RWPE2 (cell line): ENCODE measurements around the gene CDH12.

Experiments used
- ATAC-seq: fragments of 200-7000 bp; cut with Tn5 transposase; 3 replicates; pipeline ENCODE4 v1.9.1; 2021; ENCODE audit warnings: low read depth
- DNase-seq: peaks from one replicate; pipeline ENCODE4 v3.0.0-alpha.2; 2020; ENCODE audit warnings: low spot score
- H3K27ac ChIP-seq: fragments of 450-650 bp; 2 replicates; pipeline ENCODE4 v1.5.1; 2017; ENCODE audit warnings: mild to moderate bottlenecking; ENCODE audit not compliant: poor library complexity, severe bottlenecking
- H3K27me3 ChIP-seq: fragments of 250-450 bp; sonication (Bioruptor Pico); 2 replicates; pipeline ENCODE4 v1.5.1; 2021; ENCODE audit warnings: mild to moderate bottlenecking, moderate library complexity; ENCODE audit not compliant: insufficient read depth, poor library complexity, severe bottlenecking
- H3K36me3 ChIP-seq: fragments of 250-450 bp; sonication (Bioruptor Pico); 2 replicates; pipeline ENCODE4 v1.5.1; 2020; ENCODE audit warnings: low read depth, mild to moderate bottlenecking, moderate library complexity
- H3K4me1 ChIP-seq: fragments of 250-450 bp; sonication (Bioruptor Pico); 2 replicates; pipeline ENCODE4 v1.5.1; 2021; ENCODE audit warnings: mild to moderate bottlenecking, moderate library complexity; ENCODE audit not compliant: insufficient read depth, poor library complexity, severe bottlenecking
- H3K4me3 ChIP-seq: fragments of 250-450 bp; sonication (Bioruptor Pico); 2 replicates; pipeline ENCODE4 v1.5.1; 2021; ENCODE audit warnings: mild to moderate bottlenecking, moderate library complexity; ENCODE audit not compliant: severe bottlenecking
- H3K9me3 ChIP-seq: fragments of 250-450 bp; sonication (Bioruptor Pico); 2 replicates; pipeline ENCODE4 v1.5.1; 2021; ENCODE audit warnings: mild to moderate bottlenecking, moderate library complexity; ENCODE audit not compliant: severe bottlenecking
- CTCF ChIP-seq: fragments of 450-650 bp; IDR thresholded peaks from one replicate; pipeline ENCODE4 v1.5.1; 2017; ENCODE audit warnings: mild to moderate bottlenecking, moderate library complexity; ENCODE audit not compliant: poor library complexity, severe bottlenecking

Gene CDH12

GRCh38 chr5:21893161-21893560 is 960.0 kb downstream of the CDH12 start:
- no peak for TF ChIP-seq CTCF
- no peak for ATAC-seq
- H3K4me1 ChIP-seq, result no peaks in the 10 kb centered on the region

GRCh38 chr5:21889581-21889980 is 963.6 kb downstream of the CDH12 start:
- no peaks in the 10 kb centered on the region for H3K36me3 ChIP-seq
- peaks cover 22% of the 10 kb centered on the region for H3K27me3 ChIP-seq
- no peak for TF ChIP-seq CTCF
- H3K27ac ChIP-seq, result no peak overlapping the region
- no peak for DNase-seq
- H3K4me1 ChIP-seq, result no peaks in the 10 kb centered on the region
- no peak for ATAC-seq
- H3K4me3 ChIP-seq, result no peak overlapping the region
- H3K9me3 ChIP-seq, result no peaks in the 10 kb centered on the region

More at GRCh38 chr5:21893161-21893560, 960.0 kb downstream of the CDH12 start:
- DNase-seq, result no peak
- no peak overlapping the region for H3K27ac ChIP-seq
- peaks cover 12% of the 10 kb centered on the region for H3K27me3 ChIP-seq
- no peaks in the 10 kb centered on the region for H3K36me3 ChIP-seq
- H3K4me3 ChIP-seq, result no peak overlapping the region
- no peaks in the 10 kb centered on the region for H3K9me3 ChIP-seq

- peaks cover 7% of the 10 kb centered on the region for H3K27me3 ChIP-seq
- H3K4me1 ChIP-seq, result no peaks in the 10 kb centered on the region
- H3K9me3 ChIP-seq, result no peaks in the 10 kb centered on the region
- no peaks in the 10 kb centered on the region for H3K36me3 ChIP-seq
- ATAC-seq (no peak), DNase-seq (no peak)
- H3K4me3 ChIP-seq, result no peak overlapping the region
- no peak for TF ChIP-seq CTCF
- no peak overlapping the region for H3K27ac ChIP-seq
Measured at GRCh38 chr5:21882074-21882745, 970.9 kb downstream of the CDH12 start.

GRCh38 chr5:21880164-21880563 is 973.0 kb downstream of the CDH12 start:
- Histone ChIP-seq H3K27me3 (no peaks in the 10 kb centered on the region), H3K27ac (no peak overlapping the region), H3K4me1 (no peaks in the 10 kb centered on the region), H3K4me3 (no peak overlapping the region), H3K9me3 (no peaks in the 10 kb centered on the region), H3K36me3 (no peaks in the 10 kb centered on the region)
- ATAC-seq, result no peak
- no peak for DNase-seq
- no peak for TF ChIP-seq CTCF

GRCh38 chr5:21862986-21863385 is 990.2 kb downstream of the CDH12 start:
- ATAC-seq, result no peak

More at GRCh38 chr5:21862986-21863385, 990.2 kb downstream of the CDH12 start:
- H3K9me3 ChIP-seq, result no peaks in the 10 kb centered on the region
- H3K4me1 ChIP-seq, result no peaks in the 10 kb centered on the region
- no peak overlapping the region for H3K4me3 ChIP-seq
- H3K36me3 ChIP-seq, result no peaks in the 10 kb centered on the region
- TF ChIP-seq CTCF, result no peak
- no peak overlapping the region for H3K27ac ChIP-seq
- no peaks in the 10 kb centered on the region for H3K27me3 ChIP-seq
- DNase-seq, result no peak
